GM21717 (cell line): ENCODE measurements around the gene FFAR2.
"Not testable (repeated sequence)": the region's sequence is repeated elsewhere in the genome, so short reads cannot be mapped to it uniquely, and the experiment has no call there.

Source experiments
- ATAC-seq: cut with Tn5 transposase; IDR thresholded peaks from one replicate; pipeline ENCODE4 v1.9.1; 2021; ENCODE audit warnings: mild to moderate bottlenecking, moderate library complexity; ENCODE audit not compliant: unreplicated experiment

The FFAR2 gene

DNA sequence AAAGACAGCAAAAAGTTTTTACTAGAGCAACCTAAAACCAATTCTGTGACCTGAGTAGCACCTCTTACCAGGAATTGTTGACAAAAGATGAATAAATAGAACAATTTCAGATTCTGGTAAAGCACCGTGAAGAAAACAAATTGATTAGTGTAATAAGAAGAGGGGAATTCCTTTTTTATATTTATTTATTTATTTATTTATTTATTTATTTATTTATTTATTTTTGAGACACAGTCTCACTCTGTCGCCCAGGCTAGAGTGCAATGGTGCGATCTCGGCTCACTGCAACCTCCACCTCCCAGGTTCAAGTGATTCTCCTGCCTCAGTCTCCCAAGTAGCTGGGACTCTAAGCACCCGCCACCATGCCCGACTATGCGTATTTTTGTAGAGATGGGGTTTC lies 24.7 kb upstream of the FFAR2 start:
- not testable (repeated sequence) for ATAC-seq

DNA sequence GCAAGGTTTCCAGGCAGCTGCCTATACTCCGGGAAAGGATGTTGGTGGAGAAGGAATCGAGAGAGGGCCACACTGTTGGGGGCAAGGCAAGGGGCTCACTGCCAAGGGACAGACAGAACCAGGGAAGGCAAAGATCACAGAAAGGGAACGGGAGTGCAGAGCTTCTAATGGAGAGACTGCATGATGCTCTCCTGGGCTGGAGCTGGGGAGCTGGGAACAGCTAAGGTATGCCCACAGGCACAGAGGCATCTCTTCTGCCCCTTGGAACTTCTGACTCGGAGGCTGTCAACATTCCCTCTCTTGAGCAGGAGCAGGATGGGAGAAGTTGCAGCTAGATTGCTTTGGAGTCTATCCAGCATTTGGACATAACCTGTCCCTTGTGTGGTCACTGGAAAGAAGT lies 22.4 kb upstream of the FFAR2 start:
- ATAC-seq = no peak

DNA sequence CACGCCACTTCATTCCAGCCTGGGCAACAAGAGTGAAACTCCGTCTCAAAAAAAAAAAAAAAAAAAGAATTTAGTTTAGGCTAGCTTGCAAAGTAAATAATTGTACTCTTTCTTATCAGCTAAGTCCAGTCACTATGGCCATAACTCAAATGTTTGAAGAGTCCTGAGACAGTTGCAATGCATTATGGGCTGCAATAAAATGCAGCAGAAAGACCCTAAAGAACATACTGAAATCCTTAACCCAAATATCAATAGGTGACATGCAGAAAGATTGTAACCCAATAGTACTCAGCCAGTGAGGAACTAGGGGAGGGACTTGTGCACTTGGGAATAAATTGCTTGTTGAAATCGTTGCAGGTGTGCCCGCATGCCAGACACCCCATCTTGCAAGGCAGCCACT lies 20.9 kb upstream of the FFAR2 start:
- ATAC-seq = no peak

DNA sequence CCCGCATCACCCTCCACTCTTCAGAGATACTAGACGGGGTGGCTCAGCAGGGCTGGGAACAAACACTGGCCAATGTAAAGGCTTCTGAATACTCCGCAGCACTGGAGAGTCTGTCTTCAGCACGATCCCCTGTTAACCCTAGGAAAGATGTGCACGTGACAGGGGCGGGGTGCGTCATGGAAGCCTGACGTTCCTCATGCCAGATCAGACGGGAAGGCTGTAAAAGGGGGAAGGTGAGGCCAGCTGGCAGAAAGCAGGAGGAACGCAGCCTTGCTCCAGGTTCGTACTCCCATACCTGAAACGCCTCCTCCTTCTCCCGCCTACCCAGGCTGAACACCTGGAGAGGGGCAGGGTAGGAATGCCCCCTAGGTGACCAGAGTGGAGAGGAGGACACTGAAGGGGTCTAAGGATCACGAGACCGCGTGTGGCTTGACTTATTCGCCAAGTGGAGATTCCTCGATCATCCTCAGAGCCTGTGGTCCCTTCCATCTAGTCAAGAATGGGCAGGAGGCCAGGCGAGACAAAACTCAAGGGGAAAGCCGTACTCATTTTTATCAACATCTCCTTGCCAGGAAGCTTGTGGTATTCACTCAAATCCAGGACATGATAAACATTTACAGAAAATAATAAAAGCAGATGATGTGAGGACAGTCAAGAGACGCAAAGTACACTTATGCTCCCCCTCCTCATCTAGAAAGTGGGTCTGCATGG lies 18.2 kb upstream of the FFAR2 start:
- ATAC-seq = no peak

DNA sequence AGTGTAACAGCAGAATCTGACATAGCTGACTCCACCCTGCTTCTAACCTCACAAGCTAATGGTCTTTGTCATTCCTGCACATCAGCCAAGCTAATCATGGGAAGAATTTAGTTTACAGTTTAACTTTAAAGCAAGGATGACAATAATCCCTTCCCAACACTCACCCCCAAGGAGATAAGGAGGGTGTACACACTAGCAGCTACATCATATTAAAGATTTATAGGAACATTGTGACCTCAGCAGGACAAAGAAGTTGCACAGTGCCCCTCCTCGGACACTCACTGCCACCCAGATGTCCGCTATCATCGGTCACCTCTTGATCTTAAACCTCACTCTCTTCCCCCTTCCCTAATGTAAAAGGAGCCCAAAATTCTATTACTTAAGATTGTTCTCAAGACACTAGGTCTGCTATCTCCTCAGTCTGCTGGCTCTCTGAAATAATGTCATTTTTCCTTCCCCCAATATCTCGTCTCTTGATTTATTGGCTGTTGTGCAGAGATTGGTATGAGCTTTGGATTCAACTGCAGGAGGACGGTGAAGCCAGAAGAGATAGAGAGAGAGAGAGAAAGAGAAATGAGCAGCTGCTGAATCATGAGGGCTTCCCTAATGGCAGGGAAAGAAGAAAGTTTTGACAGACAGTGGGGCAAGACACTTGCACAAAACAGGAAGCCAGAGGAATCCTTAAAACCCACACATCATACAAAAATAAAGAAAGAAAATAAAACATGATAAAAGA lies 17.5 kb upstream of the FFAR2 start:
- ATAC-seq = no peak

DNA sequence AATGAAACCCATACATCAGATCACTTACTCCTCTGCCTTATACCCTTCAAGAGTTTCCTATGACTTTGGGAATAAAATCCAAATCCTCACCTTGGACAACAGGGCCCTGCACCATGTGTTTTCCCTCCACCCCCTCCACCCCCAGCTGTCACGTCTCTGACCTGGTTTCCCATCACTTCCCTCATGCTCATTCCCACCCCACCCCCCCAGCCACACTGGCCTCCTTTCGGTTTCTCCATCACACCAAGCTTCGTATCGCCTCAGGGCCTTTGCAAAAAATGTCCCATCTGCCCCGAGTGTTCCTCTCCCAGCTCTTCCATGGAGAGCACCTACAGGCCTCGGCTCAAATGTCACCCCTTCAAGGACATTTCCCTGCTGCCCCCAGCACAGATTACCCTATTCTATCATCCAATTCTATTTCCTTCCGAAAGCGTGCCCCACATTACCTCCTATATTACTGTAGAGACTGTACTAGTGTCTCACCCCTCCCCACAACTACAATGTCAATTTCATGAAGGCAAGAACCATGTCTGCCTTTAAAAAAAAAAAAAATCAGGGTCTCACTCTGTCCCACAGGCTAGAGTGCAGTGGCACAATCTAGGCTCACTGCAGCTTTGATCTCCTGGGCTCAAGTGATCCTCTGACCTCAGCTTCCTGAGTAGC lies 16.8 kb upstream of the FFAR2 start:
- no peak for ATAC-seq

DNA sequence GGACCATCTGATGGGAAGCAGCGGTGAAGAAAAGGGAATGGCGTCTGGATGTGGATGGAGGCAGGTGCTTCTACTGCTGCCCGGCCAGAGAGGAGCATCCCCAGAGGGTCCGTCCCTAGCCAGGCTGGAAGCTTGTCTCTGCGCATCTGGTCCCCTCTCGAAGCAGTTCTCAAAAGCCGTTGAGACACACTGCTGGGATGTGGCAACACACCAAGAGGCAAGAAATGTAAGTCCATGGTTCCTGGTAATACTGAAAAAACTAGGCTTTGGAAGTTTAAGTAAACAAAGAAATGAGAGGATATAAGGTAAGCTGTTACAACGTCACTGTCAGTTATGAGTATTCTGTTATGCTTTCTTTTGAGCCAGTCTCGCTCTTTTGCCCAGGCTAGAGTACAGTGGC lies 15.1 kb upstream of the FFAR2 start:
- no peak for ATAC-seq

DNA sequence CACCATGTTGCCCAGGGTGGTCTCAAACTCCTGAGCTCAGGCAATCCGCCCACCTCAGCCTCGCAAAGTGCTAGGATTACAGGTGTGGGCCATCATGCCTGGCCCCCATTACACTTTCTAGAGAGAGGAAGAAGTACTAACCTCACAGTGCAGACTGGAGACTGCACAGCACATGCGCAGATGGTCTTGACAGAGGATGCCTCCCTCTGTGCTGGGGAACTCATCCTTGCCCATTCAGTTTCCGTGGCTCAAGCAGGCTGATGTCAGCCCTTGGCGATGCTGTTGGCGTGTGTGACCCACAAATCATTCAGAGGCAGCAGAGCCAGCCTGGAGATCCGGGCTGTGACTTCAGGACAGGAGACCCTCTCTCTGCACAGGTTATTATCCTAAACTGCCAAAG lies 14.6 kb upstream of the FFAR2 start:
- no peak for ATAC-seq

DNA sequence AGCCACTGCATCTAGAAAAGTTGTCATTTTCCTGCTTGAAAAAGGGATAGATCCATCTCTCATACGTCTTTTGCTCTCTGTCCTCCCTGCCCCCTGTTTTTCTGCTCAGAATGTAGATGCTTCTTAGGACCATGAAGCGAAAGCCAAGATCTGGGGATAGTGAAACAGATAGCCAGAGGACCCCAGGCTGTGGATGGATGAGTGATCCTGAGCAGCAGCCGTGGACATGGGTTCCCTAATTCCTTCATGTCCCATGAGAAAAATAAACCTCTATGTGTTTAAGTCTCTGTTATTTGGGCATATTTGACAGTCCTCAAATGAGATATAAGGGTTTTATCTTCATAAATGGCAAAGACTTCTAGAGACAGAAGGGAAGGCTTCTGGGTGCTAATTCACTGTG lies 12.2 kb upstream of the FFAR2 start:
- no peak for ATAC-seq

DNA sequence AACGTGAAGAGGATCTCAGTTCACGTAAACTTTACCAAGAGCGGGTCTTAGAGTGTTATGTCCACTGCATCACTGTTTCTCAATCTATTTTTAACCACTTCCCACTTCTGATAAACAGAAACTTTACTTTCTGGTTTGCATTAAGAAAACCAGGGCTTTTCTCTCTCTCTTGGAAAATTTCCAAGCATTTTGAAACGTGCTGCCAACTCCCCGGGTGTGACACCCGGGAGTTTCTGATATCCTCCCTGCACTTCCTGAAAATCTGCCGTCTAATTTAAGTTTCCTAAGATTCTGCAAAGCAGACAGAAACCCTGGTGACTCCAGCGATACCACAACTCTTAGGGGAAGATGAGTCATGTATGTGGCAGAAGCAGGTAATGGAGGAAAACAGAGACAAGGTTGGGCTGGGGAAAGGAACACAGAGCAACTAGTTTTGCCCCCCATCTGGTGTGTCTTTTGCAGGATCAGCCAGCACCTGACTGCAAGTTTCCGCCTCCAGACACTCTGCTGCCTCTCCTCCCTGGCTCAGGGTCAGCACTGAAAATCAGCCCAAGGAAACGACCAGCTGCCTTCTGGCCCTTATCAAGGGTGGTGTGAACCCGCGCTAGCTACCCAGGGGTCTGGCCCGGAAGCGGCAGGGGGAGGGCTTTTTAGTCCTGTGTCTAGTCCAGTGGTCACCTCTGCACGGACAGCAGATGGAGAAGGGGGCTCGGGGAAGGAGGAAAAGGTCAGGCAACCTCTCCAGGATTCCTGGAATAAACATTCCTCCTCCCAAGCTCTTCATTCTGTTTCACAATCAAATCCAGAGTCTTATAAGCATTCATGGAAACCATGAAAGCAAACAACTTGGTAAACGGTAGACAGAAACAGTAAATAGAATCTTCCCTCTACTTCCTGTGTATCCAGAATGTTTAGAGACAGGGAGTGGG lies 11.3 kb upstream of the FFAR2 start:
- ATAC-seq = no peak

DNA sequence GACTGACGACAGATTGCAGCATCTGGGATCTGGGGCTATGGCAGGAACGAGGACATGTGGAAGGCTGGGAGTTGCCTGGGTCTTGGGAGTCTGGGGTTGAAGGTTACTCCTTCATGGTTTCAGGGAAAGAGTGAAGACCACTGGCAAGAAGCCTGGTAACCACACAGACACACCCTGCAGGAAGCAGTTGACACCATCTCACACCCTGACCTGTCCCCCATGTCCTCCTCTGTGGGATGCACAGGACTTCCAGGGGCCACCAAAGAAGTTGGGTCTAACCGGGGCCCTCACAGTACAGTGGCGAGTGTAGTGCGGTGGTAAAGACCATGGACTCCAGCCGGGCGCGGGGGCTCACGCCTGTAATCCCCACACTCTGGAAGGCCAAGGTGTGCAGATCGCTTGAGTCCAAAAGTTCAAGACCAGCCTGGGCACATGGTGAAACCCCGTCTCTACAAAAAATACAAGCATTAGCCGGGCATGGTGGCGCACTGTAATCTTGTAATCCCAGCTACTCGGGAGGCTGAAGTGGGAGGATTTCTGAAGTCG lies 10.6 kb upstream of the FFAR2 start:
- ATAC-seq = no peak

DNA sequence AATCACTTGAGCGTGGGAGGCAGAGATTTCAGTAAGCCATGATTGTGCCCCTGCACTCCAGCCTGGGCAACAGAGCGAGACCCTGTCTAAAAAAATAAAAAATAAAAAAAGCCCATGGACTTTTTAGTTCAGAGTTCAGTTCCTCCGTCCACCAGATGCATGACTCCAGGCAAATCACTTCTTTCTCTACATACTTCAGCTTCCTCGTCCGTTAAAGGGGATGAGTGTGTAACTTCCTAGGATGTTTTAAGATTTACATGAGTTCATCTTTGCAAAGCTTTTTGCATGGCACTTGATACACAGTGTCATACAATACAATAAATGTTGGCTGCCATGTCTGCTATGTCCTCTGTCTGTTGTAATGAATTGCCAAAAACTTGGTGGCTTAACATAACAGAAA lies 10.0 kb upstream of the FFAR2 start:
- no peak for ATAC-seq

DNA sequence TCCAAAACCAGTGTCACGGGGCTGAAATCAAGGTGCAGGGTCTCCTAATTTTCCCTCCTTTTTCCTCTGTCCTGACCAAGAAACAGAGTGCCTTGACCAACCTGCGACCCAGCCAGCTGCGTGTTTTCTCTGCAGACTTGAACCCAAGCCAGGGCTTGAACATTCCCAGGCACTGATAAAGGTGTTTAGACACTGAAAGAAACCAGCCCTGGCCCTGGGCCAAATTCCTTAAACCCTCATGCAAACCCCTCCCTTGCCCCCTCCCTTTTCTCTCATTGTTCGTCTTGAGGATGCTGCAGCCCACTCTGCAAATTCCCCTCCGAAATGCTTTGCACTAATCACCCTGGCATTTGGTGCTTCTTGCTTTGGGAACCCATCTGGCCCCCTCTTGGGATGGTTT lies 9.5 kb upstream of the FFAR2 start:
- ATAC-seq = no peak

DNA sequence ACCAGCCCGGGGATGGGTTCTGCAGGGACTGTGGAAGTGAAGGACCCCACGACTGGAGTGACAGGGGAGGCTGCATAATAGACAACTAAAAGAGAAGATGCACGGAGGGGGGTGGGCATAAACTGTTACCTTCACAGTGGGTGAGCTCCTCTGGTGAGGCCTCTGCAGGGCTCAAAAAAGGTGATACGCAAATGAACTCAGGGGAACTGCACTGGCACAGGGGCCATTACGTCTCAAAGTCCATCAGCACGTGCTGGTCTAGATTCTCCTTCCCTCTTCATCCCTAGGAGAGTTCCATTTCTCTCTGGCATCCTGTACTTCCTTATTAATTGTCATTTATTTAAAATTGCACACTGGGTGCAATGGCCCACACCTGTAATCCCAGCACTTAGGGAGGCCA lies 8.1 kb upstream of the FFAR2 start:
- ATAC-seq = no peak

DNA sequence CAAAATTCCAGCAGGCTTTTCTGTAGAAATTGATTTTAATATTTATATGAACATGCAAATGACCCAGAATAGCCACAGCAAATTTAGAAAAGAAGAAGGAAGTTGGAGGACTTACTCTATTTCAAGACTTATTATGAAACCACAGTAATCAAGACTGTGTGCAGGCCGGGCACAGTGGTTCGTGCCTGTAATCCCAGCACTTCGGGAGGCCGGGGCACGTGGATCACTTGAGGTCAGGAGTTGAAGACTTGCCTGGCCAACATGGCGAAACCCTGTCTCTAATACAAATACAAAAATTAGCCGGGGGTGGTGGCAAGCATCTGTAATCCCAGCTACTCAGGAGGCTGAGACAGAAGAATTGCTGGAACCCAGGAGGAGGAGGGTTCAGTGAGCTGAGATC lies 6.0 kb upstream of the FFAR2 start:
- no peak for ATAC-seq

DNA sequence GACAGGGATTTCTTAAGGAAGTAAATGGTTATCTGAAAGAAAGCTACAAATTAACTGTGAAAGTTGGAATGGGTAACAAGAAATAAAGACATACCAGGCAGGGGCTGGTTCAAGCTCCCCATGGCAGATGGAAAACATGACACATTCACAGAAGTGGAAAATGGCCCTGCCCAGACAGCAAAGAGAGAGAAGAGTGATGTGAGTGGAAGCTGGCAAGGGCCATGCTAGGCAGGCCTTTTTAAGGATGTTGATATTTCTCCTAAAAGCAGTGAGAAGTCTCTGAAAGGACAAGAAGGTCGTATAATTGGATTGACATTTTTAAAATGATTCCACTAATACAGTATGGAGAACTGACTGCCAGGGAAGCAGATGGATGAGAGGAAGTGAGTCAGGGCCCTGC lies 3.3 kb upstream of the FFAR2 start:
- no peak for ATAC-seq

DNA sequence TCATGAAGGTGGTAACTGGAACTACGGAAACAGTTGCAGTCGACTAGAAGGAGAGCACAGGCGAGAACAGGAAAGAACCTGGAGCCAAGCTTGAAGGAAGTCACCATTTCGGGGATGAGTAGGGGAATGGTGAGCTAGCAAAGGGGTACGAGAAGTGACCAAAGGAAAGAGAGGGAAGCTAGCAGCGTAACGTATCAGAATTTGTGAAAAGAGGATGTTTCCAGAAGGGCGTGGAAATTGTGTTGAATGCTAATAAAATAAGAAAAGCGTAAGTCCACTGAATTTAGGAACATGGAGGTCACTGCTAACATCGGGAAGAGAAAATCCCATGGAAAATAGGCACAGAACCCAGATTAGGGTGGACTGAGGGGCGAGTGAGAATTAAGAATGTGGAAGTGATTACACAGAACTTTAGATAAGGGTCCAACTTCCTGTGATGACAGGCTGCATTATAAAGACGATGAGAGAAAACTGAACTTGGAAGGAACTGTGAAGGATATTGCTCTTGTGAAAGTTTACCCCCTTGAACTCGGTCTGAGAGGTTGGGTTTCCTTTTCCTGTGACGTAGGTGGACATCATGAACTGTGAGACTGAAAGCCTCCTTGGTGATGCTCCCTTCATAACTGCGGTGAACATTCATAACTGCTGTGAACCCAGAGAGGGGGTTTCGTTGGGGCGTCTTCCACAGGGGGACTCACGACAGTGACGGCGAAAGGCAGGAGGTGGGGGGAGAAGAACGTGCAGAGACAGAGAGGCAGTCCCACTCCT lies 2.0 kb upstream of the FFAR2 start:
- no peak for ATAC-seq

DNA sequence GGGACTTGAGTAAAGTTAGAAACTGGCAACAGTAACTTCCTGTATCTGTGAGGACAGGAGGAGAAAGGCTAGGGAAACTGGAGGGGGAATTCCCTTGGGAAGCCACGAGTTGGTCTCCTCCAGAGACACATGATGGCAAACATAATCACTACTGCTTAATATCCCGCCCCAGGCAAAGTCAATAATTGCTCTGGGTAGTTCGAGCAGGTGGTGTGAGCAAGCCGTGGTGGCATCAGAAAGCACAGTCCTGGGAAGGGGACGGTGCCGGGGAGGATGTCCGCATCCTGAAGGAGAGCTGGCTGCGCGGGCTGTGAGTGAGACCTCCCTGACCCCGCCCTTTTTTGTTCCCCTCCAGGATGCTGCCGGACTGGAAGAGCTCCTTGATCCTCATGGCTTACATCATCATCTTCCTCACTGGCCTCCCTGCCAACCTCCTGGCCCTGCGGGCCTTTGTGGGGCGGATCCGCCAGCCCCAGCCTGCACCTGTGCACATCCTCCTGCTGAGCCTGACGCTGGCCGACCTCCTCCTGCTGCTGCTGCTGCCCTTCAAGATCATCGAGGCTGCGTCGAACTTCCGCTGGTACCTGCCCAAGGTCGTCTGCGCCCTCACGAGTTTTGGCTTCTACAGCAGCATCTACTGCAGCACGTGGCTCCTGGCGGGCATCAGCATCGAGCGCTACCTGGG lies 1.4 kb downstream of the FFAR2 start:
- ATAC-seq = no peak

DNA sequence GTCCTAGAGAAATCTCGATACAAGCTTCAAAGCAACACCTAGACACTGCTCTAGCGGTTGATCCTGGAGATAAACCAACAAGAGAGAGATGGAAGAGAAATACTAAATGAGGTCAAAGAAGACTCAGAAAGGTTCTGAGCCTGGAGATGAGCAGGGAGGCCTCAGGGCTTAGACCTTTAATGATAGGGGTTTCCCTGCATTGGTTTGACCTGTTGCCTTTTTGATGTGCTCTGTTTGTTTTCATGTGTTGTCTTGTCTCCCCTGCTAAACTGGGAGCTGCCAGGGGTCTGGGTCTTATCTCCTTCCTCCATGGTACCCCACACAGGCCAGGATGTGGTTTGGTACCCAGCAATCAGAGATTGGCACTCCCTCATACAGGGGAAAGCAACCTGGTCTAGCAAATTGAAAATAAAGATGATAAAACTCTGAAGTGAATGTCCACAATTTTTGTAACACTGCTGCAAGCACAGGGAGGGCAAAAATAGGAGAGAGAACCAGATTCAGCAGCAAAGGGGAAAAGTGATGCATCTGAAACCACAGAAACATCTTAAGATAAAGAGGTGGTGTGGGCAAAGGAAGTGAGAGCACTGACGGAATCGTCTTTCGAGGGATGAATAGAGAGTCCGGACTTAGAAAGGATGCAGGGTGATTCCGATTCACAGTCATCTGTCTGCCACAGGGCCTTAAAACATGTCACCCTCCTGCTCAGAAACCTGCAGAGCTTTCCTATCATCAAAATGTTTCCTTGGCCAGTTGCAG lies 3.5 kb downstream of the FFAR2 start:
- no peak for ATAC-seq
